ENCODE measurements around the gene DAB2IP.

The DAB2IP gene

DNA sequence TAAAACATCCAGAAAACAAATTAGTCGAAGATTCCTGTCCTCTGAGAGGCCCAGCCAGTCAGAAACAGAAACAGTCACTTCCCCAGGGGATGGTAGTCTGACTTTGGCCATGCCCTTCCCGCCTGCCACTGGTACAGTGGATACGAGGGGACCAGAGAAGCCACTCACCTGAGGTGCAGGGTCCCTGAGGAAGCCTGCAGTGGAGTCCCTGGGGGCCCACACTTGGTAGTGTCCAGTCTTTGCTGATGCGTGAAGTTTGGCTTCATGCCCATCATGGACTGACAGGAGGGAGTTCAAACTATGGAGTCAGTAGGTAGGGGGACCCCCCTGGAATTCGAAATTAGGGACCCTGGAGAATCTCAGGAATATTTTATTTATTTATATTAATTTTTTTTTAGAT lies 147.5 kb downstream of the DAB2IP start:
- TF ChIP-seq, protein P1, sequence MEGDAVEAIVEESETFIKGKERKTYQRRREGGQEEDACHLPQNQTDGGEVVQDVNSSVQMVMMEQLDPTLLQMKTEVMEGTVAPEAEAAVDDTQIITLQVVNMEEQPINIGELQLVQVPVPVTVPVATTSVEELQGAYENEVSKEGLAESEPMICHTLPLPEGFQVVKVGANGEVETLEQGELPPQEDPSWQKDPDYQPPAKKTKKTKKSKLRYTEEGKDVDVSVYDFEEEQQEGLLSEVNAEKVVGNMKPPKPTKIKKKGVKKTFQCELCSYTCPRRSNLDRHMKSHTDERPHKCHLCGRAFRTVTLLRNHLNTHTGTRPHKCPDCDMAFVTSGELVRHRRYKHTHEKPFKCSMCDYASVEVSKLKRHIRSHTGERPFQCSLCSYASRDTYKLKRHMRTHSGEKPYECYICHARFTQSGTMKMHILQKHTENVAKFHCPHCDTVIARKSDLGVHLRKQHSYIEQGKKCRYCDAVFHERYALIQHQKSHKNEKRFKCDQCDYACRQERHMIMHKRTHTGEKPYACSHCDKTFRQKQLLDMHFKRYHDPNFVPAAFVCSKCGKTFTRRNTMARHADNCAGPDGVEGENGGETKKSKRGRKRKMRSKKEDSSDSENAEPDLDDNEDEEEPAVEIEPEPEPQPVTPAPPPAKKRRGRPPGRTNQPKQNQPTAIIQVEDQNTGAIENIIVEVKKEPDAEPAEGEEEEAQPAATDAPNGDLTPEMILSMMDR (IDR thresholded peaks at IDR 0.05): no peak

DNA sequence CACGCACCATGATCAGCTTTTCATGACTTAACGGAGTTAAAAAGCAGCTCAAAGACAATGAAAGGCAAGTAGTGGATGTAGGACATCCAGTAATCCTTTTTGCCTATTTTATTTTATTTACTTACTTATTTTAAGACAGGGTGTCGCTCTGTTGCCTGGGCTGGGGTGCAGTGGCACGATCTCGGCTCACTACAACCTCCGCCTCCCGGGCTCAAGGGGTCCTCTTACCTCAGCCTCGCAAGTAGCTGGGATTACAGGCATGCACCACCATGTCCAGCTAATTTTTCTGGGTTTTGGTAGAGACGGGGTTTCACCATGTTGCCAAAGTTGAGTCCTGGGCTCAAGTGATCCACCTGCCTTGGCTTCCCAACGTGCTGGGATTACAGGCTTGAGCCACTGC lies 148.9 kb downstream of the DAB2IP start:
- TF ChIP-seq, protein P1 (IDR thresholded peaks at IDR 0.05): no peak

DNA sequence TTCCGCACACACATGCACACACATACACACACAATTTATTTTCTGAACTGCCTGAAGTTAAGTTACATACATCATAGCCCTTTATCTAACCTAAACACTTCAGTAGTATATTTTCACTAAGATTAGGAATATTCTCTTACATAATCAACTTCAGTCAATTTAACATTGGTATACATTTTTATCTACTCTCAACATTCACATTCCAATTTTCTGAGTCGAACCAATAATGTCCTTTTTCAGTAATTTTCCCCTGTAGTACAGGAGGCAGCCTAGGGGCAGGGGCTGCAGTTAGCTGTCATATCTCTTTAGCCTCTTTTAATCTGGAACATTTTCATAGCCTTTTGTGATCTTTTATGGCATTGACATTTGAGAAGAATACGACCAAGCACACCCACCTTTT lies 150.1 kb downstream of the DAB2IP start:
- TF ChIP-seq, protein P1 (IDR thresholded peaks at IDR 0.05): no peak

DNA sequence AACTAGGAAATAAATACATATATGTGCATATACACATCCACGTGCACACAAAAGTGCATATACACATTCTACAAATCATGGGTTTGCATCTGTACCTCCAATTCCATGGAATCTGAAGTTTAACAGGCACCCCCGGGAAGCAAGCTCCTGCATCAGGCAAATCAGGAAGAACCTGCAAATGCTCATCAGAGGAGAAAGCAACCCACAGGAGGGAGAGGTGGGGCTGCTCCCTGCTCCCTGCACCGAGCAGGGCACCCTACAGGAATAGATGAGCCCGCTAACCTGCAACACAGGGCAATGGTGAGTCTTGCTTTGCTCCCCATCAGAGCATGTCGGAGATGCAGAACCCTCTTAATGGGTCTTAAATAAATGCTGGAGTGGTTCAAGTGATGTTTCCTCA lies 151.3 kb downstream of the DAB2IP start:
- TF ChIP-seq, protein P1 (IDR thresholded peaks at IDR 0.05): no peak

DNA sequence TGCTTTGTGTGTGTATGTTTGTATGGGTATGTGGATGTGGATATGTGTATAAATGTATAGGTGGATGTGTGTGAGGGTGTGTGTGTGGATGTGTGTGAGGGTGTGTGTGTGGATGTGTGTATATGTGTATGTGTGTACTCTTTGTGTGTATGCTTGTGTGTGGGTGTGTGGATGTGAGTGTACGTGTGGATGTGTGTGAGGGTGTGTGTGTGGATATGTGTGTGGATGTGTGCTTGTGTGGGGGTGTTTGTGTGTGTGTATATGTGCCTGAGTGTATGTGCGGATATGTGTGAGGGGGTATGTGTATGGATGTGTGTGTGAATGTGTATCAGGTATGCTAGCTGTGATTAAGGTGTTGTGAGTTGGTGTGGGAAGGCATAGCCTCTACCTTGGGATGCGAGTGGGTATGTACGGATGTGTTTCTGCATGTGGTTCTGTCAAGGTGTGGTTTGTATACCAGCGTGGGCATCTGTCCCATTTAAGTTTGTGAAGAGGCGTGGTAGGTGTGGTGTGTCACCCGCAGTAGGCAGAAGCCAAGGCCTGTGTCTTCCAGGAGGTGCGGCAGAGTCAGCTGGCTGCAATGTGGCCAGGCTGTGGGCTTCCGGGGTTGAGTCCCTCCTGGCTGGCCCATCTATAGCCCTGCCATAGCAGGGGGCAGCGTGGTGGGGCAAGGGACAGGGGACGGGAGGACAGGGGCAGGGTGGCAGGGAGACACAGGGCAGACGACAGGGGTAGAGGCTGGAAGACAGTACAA lies 155.8 kb downstream of the DAB2IP start:
- TF ChIP-seq, protein P1 (IDR thresholded peaks at IDR 0.05): no peak

DNA sequence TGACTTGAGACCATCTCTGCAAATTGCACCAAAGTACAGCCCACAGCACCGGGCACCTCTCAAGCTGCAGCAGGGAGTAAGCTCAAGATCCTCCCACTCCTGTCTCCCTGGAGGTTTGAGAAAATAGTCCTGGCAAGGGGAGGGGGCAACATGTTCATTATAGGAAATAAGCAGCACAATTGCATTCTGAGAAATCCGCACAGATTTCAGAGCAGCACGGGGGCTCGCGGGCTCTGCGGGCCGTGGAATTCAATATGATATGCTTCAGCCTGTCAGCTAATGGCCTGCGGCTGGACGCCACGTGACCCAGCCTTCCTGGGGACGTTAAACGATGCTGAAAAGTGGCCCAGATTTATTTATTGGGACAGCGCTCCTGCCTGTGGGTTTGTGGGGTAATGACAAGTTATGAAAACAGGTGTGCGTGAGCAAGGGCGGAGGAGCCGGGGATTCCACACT lies 156.4 kb downstream of the DAB2IP start:
- TF ChIP-seq, protein P1 (IDR thresholded peaks at IDR 0.05): no peak

DNA sequence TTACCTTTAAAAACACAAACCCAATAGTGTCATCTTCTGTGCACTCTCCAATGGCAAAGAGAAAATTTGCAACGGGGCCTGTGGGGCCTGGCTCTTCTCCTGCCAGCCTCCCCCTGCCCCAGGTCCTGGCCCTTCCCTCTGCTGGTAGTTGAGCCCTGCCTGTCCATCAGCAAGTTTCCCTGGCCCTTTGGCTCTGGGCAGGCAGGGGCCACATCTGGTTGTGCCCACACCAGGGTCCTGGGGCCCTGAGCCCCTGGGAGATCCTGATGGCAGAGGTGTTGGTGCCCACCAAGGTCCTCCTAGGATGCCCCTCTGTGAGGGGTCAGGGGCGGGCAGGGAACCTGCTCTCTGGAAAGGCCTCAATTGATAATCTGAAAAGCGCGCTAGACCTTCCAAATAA lies 157.3 kb downstream of the DAB2IP start:
- TF ChIP-seq, protein P1 (IDR thresholded peaks at IDR 0.05): no peak

Data from LNCAP (cell line).